ENCODE measurements around the gene CAMK2A. TPM values are rescaled to one million over a fixed set of nuclear protein-coding genes. Genes with fewer than 3 reads are reported as not detected.

Gene CAMK2A
- total RNA-seq, 4 donors from 2014 or later: 0.32 to 0.82 TPM; not detected in 2

DNA sequence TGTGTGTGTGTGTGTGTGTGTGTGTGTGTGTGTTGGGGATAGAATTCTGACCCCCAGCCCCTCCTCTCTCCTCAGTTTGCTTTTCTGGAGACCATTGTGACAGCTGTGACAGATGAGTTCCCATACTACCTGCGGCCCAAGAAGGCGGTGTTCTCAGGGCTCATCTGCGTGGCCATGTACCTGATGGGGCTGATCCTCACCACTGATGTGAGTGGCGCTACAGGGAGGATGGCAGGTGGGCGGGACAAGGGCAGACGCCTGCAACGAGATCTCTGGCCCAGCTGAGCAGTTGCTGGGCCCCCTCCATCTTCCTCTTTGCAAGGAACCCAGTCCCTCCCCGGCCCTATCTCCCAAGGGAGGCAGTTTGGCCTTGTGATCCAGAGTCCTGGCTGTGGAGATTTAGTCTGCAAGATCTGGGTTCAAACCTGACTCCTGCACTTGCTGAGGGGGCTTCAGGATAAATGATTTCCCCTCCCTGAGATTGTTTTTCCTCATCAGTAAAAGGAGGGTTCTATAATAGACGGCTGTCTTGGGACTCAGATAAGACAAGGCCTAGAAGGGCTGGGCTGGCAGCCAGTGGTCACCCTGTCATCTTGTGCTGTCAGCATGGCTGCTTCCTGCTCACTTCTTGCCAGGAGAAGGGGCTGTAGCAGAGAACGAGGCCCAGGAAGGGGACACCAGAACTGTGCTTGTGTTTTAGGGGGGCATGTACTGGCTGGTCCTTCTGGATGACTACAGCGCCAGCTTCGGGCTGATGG is 85.6 kb downstream of the CAMK2A start:
- H3K27me3 ChIP-seq: no peaks in the 10 kb centered on the region

DNA sequence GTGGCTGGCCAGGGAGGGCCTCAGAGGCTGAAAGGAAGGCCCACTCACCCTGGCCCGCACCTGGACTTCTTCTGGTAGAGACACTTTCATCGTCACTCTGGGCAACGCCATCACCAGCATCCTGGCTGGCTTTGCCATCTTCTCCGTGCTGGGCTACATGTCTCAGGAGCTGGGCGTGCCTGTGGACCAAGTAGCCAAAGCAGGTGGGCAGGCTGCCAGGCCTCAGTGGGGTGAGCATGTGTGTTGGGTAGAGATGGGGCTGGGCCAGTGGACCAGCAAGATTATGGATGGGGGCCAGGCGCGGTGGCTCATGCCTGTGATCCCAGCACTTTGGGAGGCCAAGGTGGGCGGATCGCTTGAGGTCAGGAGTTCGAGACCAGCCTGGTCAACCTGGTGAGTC is 87.1 kb downstream of the CAMK2A start:
- Histone ChIP-seq H3K4me1 (no peaks in the 10 kb centered on the region), H3K27ac (no peak overlapping the region), H3K36me3 (no peaks in the 10 kb centered on the region), H3K27me3 (no peaks in the 10 kb centered on the region), H3K9me3 (no peaks in the 10 kb centered on the region), H3K4me3 (no peak overlapping the region)
- TF ChIP-seq, protein P1, sequence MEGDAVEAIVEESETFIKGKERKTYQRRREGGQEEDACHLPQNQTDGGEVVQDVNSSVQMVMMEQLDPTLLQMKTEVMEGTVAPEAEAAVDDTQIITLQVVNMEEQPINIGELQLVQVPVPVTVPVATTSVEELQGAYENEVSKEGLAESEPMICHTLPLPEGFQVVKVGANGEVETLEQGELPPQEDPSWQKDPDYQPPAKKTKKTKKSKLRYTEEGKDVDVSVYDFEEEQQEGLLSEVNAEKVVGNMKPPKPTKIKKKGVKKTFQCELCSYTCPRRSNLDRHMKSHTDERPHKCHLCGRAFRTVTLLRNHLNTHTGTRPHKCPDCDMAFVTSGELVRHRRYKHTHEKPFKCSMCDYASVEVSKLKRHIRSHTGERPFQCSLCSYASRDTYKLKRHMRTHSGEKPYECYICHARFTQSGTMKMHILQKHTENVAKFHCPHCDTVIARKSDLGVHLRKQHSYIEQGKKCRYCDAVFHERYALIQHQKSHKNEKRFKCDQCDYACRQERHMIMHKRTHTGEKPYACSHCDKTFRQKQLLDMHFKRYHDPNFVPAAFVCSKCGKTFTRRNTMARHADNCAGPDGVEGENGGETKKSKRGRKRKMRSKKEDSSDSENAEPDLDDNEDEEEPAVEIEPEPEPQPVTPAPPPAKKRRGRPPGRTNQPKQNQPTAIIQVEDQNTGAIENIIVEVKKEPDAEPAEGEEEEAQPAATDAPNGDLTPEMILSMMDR (IDR thresholded peaks at IDR 0.05): no peak
- TF ChIP-seq POLR2A (IDR thresholded peaks at IDR 0.05) (no peak), POLR2AphosphoS5 (IDR thresholded peaks at IDR 0.05) (no peak), EP300 (IDR thresholded peaks at IDR 0.05; ENCODE audit: low read depth) (no peak)
- intact Hi-C loops (cut with DNase I; ENCODE audit: low total_unique reads) (no loop called here), in situ Hi-C loops (cut with MboI; ENCODE audit: low pct_ligation_motif_present in 1 of 4, low pct_unique_long_range_greater_than_20kb in 1 of 4, low sequenced_read_pairs in 3 of 4) (loop anchor here in 1 of 4 donors (25.0 kb wide), 1 partner anchor 365 kb away; no protein-coding TSS in a partner anchor)
- no peak for DNase-seq
- WGBS, 2 donors (ENCODE audit: low coverage in 1 of 2): 77 to 91% methylated on average over 3 to 10 of the region's 10 CpGs

More for the DNA sequence above, 85.6 kb downstream of the CAMK2A start:
- H3K36me3 ChIP-seq: no peaks in the 10 kb centered on the region
- DNase-seq: no peak
- intact Hi-C loops (cut with DNase I; ENCODE audit: low total_unique reads) (no loop called here), in situ Hi-C loops (cut with MboI; ENCODE audit: low pct_ligation_motif_present in 1 of 4, low pct_unique_long_range_greater_than_20kb in 1 of 4, low sequenced_read_pairs in 3 of 4) (loop anchor here in 1 of 4 donors (25.0 kb wide), 1 partner anchor 367 kb away; no protein-coding TSS in a partner anchor)
- H3K4me1 ChIP-seq: peaks cover 4 to 10% (median 8%) of the 10 kb centered on the region in 4 donors
- WGBS, 2 donors (ENCODE audit: low coverage in 1 of 2): 70 to 82% methylated on average over 2 to 12 of the region's 12 CpGs
- H3K4me3 ChIP-seq: no peak overlapping the region
- H3K9me3 ChIP-seq: no peaks in the 10 kb centered on the region
- TF ChIP-seq EP300 (IDR thresholded peaks at IDR 0.05; ENCODE audit: low read depth): no peak
- TF ChIP-seq, protein P1 (IDR thresholded peaks at IDR 0.05): no peak
- TF ChIP-seq POLR2AphosphoS5 (IDR thresholded peaks at IDR 0.05): no peak
- no peak for TF ChIP-seq POLR2A (IDR thresholded peaks at IDR 0.05)
- no peak overlapping the region for H3K27ac ChIP-seq

DNA sequence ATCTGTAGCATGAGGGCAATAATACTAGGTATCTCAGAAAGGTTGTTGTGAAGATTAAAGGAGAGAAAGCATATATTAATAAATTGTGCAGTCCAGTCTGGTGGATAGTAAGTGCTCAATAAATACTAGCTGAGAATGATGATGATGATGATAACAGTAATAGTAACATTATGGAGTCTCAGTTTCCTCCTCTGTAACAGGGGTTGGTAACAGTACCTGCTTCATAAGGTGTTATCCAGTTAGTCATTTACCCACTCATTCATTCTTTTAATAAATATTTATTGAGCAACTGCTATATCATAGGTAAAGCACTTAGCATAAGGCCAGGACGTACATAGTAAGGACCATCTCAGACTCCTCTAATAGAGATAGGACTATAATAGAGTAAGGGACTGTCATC is 92.1 kb downstream of the CAMK2A start:
- Histone ChIP-seq H3K27me3 (no peaks in the 10 kb centered on the region), H3K4me1 (no peaks in the 10 kb centered on the region), H3K36me3 (no peaks in the 10 kb centered on the region), H3K4me3 (no peak overlapping the region), H3K9me3 (no peaks in the 10 kb centered on the region), H3K27ac (no peak overlapping the region)
- WGBS, 2 donors (ENCODE audit: low coverage in 1 of 2): 91 to 94% methylated on average over 1 of the region's 1 CpG
- TF ChIP-seq POLR2A (IDR thresholded peaks at IDR 0.05): no peak
- TF ChIP-seq, protein P1 (IDR thresholded peaks at IDR 0.05): no peak
- TF ChIP-seq EP300 (IDR thresholded peaks at IDR 0.05; ENCODE audit: low read depth): no peak
- no peak for TF ChIP-seq POLR2AphosphoS5 (IDR thresholded peaks at IDR 0.05)
- no peak for DNase-seq
- in situ Hi-C loops (cut with MboI; ENCODE audit: low pct_ligation_motif_present in 1 of 4, low pct_unique_long_range_greater_than_20kb in 1 of 4, low sequenced_read_pairs in 3 of 4) (no loop called here), intact Hi-C loops (cut with DNase I; ENCODE audit: low total_unique reads) (no loop called here)

DNA sequence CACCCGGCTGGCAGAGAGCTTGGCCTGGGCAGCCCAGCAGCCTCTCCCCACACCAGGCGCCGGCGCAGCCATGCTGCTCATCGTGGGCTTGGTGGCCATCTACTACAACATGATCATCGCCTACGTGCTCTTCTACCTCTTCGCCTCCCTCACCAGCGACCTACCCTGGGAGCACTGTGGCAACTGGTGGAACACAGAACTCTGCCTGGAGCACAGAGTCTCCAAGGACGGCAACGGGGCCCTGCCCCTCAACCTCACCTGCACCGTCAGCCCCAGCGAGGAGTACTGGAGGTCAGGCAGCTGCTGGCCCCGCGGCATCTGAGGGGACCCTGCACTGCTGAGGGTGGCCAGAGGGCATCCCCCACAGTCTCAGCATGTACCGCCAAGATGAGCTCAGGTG is 92.6 kb downstream of the CAMK2A start:
- Histone ChIP-seq H3K36me3 (no peaks in the 10 kb centered on the region), H3K27ac (no peak overlapping the region), H3K27me3 (no peaks in the 10 kb centered on the region), H3K9me3 (no peaks in the 10 kb centered on the region), H3K4me3 (no peak overlapping the region), H3K4me1 (no peaks in the 10 kb centered on the region)
- intact Hi-C loops (cut with DNase I; ENCODE audit: low total_unique reads) (no loop called here), in situ Hi-C loops (cut with MboI; ENCODE audit: low pct_ligation_motif_present in 1 of 4, low pct_unique_long_range_greater_than_20kb in 1 of 4, low sequenced_read_pairs in 3 of 4) (no loop called here)
- no peak for DNase-seq
- TF ChIP-seq, protein P1 (IDR thresholded peaks at IDR 0.05): no peak
- no peak for TF ChIP-seq EP300 (IDR thresholded peaks at IDR 0.05; ENCODE audit: low read depth)
- no peak for TF ChIP-seq POLR2A (IDR thresholded peaks at IDR 0.05)
- no peak for TF ChIP-seq POLR2AphosphoS5 (IDR thresholded peaks at IDR 0.05)
- WGBS, 2 donors (ENCODE audit: low coverage in 1 of 2): 88% methylated on average over 16 of the region's 16 CpGs; no CpG with 5 or more reads in 1 of the 2 donors

All from transverse colon (tissue), 4 donors.